LNCAP (cell line): ENCODE results near the gene GSG1L.

Source experiments
- CTCF ChIP-seq: fragments of 450-650 bp; IDR thresholded peaks from 2 replicates; pipeline ENCODE4 v1.5.1; 2017; ENCODE audit warnings: mild to moderate bottlenecking

GSG1L gene

GRCh38 chr16:27927266-27927901 is 136.1 kb downstream of the GSG1L start:
- no peak for TF ChIP-seq CTCF

GRCh38 chr16:27925612-27926011 is 137.9 kb downstream of the GSG1L start:
- TF ChIP-seq CTCF, result no peak

GRCh38 chr16:27924411-27925118 is 138.9 kb downstream of the GSG1L start:
- TF ChIP-seq CTCF, result no peak

GRCh38 chr16:27923751-27924150 is 139.8 kb downstream of the GSG1L start:
- TF ChIP-seq CTCF, result no peak

GRCh38 chr16:27922433-27922832 is 141.1 kb downstream of the GSG1L start:
- no peak for TF ChIP-seq CTCF

- TF ChIP-seq CTCF, result no peak
These were observed 142.4 kb downstream of the GSG1L start for GRCh38 chr16:27921134-27921533.

- 0 out of 2 replicates have a peak, but pooled peaks have one; percentile 10 for TF ChIP-seq CTCF
These were observed 143.1 kb downstream of the GSG1L start for GRCh38 chr16:27920391-27920891.
